Transverse colon (tissue), 4 donors: Measurements from ENCODE around the gene KLHL29.

Experiments used
- CTCF ChIP-seq, 5 experiments: fragments of 200-600 bp in 3 of 5; fragments of 450-650 bp in 2 of 5; sonication (generic) in 3 of 5; IDR thresholded peaks; 1 replicate in 2 of 5; 2 replicates in 3 of 5; pipeline ENCODE4 v1.5.1; 2016 to 2017; ENCODE audit warnings: antibody characterized with exemption in 5 of 5, inconsistent platforms in 3 of 5, mild to moderate bottlenecking in 2 of 5, moderate library complexity in 1 of 5
- POLR2A ChIP-seq: fragments of 450-650 bp; IDR thresholded peaks from one replicate; pipeline ENCODE4 v1.6.1; 2016; ENCODE audit warnings: antibody characterized with exemption, mild to moderate bottlenecking, moderate library complexity
- POLR2AphosphoS5 ChIP-seq, 3 donors: sonication (generic); formaldehyde crosslinking; IDR thresholded peaks; one replicate each; pipeline ENCODE4 v1.6.1; 2016; ENCODE audit warnings: antibody characterized with exemption in 3 of 3

GRCh38 chr2:23721454-23721826 is 336.5 kb downstream of the KLHL29 start:
- TF ChIP-seq CTCF (IDR thresholded peaks at IDR 0.05) (no peak), POLR2A (no peak), POLR2AphosphoS5 (IDR thresholded peaks at IDR 0.05) (no peak)
